Measurements from ENCODE around the gene CASZ1.

Gene CASZ1

DNA sequence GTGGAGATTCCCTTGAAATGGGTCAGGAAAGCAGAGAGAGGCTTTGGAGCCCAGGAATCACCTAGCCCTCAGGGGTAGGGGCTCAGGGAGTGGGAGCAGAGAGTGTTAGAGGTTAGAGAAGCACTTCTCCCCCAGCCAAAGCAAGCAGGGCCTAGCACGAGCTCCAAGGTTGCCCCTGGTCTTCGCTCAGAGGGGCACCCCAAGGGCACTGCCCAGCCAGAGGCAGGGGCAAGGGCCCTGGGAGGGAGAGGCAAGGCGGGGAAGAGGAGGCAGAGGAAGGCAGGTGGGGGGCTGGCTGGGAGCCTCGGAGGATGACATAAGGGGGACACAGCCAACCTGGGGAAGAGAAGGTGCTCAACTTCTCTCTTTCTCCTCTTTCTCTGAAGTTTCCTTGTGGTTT, 71.9 kb downstream of the CASZ1 start:
- DNase-seq: no peak

DNA sequence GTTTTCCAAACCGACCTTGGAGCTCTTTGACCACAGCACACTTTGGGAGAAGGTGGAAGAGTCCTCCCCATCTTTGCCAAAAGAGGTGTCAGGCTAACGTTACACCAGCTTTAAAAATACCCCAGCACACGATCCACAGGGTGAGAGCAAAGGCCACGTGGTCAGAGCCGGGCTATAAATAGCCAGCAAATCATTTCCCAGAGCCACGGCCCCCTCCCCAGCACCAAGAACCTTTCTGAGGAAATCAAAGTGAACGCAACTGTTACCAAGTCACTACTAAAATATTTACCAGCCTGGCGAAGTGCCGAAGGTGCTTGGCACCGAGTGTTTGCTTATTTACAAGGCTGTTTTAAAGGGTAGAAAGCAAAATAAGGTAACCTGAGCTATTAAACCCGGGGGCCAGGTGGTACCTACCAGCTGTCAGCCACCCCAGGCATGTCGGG, 72.4 kb downstream of the CASZ1 start:
- DNase-seq: no peak

DNA sequence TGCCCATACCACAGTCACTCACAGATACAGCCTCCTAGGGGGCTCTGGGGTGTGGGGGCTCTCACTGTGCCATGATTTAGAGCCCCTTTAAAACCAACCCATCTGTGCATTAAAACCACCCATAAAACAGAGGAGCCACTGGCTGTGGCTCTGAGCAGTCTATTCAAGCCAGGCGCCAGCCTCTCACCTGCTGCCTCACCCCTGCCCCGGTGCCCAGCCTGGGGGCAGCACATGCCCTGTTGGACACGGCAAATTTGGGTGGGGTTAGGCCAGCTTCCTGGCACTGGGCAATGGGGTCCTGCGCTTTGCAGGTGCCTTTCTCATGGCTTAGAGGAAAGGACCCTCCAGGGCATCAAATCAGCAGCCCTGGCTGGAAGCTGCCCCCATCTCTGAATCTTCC, 73.1 kb downstream of the CASZ1 start:
- DNase-seq: no peak

DNA sequence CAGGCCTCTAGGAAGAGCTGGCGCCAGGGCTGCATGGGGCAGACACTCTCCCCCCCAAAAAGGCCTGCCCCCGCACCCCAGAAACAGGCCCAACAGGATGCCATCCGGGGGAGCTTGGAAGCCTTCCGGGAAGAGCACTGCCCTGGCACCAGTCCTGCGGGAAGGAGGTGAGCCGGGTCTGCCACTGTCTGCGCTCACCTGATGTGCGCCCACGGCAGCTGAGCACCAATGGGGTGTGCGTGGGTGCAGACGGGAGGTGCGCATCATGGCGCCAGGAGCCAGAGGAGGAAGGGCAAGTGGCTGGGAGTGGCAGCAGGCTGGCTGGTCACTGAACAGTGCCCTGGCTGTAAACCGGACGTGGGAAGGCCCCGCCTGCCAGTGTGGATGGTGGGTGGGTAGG, 73.6 kb downstream of the CASZ1 start:
- DNase-seq: no peak

DNA sequence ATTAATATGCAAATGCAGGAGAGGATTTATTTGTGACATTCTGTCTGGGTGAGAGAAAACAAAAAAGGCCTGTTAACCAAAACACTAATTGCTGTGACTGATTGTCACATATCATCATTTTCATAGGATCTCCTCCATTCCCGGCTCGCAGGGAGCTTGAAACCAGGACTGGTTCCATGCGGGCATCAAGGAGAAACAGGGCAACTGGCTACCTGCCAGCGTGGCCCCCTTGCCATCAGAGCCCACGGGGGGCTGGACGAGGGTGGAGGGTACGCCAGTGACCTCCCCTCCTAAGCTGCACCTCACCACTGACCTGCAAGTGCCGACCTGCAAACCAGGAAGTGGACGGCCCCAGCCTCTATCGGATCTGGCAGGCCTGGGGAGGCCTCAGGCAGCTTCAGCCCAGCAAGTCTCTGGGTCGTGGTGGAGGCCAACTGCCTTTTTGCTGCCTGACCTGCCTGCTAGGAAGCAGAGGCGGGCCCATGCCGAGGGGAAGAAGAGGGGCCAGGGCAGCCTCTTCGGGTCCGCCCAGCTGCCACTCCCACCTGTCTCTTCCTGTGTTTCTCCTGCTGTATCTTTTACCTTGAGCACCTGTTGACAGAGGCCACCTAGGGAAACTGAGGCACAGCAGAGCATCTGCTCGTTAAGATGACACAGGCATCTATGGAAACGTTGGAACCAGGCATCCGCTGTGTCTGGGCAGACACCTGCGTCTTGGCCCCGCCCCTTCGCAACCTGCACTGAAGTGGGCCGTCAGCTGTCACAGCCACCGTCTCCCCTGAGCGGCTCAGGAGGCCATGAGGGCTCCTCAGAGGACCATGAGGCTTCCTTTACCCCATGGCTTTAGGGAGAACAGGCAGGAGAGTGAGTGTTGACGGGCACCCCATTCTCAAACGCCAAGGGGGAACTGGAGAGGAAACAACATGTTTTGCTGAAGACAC, 74.8 kb downstream of the CASZ1 start:
- no peak for DNase-seq

DNA sequence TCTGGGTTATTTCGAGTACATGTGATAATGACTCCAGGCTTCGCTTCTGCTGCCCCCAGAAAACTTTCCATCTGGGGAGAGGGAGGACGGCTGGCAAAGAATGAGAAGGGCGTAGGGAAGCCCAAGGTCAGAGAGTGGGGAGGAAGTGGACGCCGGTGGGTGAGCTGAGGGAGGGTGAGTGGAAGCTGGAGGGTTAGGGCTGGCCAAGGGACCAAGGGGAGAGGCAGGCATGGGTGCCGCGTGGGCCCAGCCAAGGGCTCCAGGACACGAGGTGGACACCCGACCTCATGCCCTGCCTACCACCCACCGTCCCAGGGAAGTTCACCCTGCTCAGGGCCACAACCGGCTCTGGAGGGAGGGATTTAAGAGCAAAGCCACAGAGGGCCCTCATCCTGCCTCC, 75.8 kb downstream of the CASZ1 start:
- no peak for DNase-seq

DNA sequence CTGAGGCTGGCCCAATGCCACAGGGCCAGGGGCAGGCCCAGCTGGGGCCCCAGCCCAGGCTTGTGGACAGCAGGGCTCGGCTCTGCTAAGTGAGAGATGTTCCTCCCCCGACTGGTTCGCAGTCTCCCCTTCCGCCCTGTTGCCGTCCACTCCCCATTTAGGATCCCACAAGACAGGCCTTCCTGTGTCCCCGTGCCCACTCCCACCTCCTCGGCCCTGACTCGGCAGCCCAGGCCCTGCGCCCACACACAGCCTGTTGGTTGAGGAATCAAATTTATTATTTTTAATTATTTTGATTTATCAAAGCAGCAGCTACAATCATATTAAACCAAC, 78.4 kb downstream of the CASZ1 start:
- DNase-seq: no peak

DNA sequence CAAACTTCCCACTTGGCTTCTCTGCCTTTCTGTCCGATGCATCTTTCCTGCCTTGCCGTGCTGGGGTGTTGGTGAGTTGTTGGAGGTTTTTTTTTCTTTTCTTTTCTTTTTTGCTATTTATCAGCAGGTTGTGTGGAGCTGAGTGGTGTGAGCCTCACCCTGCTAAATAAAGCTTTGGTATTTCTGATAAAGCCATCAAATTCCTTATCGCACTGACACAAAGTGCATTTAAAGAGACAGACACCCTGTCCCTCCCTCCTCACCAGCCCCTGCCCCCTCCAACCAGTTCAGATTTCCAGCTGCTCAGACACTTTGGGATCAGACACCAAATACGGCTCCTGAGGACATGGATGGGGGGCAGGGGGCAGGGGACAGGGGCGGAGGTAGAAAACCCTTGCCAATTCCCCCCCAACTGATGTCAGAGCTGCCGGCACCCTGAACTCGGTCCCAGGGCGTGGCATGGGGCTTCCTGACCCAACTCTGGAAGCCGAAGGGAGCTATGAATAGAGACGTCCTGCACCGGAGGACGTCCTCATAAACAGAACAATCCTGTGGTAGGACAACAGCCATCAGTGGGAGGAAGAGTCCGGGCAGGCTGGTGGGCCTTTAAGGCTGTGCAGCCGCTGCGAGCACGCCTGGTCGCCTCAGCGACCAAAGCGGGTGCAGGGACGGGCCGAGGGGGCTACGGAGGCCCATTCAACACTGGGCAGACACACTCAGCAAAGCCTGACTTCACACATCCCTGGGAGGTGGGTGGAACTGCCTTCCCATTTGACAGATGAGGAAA, 79.0 kb downstream of the CASZ1 start:
- DNase-seq: no peak

DNA sequence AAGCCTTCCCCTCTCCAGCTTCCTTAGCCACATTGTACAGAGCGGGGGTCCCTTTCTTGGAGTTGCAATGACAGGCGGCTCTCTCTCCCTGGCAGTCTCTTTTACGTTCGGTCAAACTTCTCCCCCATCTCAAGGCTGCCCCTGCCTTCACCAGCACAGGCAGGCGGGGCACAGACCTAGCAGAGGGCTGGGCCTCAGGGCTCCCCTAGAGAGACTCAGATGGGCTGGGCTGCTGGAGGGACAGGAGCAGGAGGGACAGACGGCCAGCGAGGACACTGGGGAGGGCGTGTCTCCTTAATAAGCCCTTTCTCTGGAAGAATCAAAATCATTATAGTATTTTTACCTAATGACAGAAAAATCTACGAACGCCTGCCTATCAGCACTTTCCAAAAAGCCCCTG, 79.6 kb downstream of the CASZ1 start:
- no peak for DNase-seq

DNA sequence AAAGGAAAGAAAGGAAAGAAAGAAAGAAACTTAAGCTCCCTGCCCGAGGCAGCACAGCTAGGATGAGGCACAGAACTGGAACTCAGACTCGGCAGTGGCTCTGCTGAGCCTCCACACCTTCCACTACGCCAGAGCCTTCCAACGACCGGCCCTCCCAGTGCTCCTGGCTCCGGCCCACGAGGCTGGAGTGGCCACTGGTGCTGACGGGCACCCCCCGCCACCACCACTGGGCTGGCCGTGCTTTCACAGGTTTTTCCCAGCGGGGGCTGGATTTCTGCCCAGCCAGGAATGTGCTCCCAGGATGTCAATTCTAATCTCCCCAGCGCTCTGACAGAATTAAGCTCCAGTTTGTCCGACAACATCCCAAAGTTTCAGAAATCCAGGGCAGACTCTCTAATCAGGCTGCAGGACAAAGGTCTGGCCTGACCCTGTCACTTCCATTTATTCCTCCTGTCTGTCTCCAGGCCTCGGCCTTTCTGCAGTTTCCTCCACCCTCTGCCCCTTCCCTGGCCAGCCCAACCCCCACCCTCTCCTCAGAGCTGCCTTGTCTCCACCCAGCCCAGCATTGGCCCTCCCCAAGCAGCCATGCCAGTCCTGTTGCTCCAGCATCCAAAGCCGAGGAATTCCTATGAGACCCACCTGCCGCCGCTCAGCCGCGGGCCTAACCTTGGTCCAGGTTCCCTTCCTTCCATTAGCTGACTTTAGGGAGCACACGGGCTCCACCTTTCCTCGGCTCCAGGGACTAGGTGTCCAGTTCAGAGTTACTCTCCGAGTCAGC, 81.9 kb downstream of the CASZ1 start:
- DNase-seq: no peak

DNA sequence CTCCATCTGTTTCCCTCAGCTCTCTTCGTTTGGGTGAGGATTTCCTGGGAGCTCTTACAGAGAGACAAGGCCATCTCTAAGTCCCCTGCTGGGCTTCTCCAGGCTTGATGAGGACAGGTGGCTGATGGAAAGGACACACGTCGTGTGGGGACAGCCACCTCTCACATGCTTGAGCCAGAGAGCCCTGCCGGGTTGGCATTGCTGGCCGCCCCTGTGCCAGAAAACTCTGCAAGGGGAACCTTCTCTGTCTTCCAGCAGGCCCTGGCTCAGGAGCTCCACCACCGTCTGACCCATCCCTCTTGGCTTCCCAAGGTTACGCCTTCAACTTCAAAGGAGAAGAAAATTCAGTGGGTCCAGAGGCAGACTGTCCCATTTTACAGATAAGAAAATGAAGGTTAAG, 82.8 kb downstream of the CASZ1 start:
- DNase-seq: no peak

DNA sequence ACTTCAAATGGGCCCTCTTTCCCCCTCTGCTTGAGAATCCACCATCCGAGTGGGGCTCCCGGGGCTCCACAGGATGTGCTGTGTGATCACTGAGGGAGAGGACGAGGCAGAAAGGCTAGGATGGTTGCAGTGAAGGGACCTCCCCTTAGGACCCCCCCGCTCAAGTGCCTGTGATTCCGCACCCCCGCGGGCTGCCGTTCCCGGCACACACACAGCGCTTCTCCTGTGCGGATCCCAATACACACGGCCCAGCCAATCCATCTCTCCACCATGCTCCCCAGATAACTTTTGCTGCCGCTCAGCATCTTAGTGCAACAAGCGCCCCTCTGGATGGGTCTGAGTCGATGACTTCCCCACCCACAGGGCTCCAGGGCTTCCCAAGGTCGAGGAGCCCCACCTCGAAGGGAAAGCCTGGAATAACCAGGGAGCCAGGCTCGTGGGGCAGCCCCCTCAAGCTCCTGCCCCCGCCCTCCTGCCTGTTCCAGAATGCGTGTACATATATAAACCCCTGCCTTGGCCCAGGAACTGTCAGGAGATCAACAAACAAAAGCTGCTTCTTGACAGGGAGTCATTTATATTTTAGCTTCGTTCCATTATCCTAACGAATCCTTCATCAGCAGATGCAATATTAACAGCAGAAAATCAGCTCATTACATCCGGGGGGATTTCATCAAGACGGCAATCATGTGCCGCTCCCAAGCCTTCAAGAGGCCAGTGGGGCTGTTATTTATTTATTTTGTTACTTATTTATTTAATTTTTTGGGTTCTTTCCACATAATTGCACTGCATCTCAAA, 83.7 kb downstream of the CASZ1 start:
- no peak for DNase-seq

DNA sequence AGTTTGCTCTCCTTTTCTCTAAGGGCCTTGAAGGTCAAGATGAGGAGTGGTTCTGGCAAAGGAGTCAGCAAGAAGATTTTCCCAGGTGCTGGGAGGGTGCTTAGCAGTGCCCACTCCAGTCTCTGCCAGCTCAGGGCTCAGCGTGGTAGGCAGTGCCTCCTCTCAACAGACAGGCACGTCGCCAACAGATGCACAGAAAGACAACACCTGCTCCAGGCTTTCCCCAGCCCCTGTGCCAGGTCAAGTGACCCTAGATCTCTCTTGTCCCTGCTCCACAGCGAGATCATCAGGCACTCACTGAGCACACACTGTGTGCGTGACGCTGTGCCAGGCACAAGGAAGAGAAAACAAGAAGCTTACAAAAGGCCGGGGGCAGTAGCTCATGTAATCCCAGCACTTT, 86.0 kb downstream of the CASZ1 start:
- no peak for DNase-seq

DNA sequence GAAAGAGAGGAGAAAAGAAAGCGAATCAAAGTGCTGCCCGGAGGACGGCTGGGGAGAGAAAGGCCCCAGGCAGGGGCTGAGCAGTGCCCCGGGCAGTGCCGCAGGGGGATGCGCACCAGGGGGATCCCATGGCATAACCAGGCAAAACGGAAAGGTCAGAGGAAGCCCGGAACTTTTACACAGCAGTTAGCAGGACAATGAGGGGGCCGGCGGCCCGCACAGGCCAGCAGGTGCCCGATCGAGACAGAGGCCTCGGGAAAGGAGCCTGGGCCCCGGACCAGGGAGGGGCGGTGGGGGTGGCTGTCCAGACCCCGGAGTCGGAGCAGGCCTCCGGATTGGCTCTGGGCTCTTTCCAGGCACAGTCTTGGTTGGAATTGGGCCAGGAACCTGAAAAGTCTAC, 86.8 kb downstream of the CASZ1 start:
- DNase-seq: no peak

DNA sequence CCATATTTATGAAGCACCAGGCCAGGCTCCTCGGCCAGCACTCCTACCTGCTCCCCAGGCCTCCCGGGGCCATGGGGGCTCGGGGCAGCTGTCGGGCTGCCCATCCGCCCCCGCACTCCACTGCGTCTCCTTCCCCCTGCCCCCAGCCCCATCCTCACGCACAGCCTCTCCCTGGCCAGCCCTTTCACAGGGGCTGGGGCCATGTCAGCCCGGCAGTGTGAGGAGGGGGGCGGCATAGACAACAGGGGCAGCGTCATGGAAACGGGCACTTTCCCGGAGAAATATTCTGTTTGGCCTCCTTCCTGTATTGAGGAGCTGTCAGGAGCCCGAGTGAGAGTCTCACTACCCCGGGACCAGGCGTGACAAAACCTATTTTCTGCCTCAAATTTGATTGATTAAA, 87.3 kb downstream of the CASZ1 start:
- DNase-seq: no peak

DNA sequence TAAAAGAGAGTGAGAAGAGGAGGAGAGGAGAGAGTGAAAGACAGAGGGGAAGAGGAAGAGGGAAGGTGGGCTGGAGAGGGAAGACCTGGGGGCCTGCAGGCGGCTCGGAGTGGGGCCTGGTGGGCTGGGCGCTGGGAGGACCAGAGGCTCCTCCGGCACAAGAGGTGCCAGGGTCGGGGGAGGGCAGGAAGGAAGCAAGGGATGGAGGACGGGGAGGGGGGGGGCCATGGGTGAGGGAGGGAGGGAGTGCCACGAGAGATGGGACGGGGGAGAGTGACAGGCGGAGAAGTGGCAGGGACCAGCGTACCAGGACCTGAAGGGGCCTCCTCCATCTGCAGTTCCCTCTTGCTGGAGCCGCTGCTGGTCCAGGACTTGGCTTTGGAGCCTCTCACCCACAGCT, 87.7 kb downstream of the CASZ1 start:
- DNase-seq: no peak

DNA sequence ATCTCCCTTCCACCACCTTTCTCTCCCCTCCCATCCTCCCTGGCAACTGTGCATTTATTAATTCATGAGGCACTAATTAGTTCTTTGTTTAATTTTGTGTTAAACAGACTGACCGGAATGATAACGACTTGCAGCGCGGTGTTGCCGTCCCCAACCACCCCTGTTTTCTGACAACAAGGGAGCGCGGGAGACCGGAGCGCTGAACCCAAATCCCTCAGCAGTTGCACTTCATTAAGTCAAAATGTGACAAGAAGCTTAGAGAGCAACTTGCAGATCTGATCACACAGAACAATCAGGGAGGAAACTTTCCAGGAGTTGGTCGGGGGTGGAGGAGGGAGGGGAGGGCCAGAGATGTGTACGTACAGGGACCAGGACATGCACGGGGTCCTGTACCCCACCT, 89.2 kb downstream of the CASZ1 start:
- DNase-seq: no peak

DNA sequence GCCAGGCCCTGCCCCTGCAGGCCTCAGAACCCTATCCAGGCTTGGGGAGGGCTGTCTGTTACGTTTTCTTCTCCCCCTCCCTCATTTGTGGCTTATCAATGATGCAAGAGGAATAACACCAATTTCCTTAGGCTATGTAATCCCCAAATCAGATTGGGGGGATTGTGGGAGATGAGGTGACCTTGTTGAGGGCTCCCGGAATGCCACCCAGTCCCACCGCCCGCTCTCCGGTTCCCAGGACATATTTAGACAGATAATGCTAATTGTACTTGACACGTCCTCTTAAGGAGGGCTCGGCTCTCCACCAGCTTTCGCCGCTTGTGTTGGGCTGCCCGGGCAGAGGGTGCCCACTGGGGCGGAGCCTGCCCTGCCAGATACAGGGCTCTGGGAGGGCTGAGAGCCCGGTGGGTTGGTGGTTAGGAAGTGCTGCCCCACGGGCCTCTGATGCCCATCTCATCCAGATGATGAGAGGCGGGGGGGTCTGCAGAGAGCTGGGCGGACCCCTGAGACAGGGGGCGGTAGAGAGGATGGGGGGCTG, 90.0 kb downstream of the CASZ1 start:
- no peak for DNase-seq

DNA sequence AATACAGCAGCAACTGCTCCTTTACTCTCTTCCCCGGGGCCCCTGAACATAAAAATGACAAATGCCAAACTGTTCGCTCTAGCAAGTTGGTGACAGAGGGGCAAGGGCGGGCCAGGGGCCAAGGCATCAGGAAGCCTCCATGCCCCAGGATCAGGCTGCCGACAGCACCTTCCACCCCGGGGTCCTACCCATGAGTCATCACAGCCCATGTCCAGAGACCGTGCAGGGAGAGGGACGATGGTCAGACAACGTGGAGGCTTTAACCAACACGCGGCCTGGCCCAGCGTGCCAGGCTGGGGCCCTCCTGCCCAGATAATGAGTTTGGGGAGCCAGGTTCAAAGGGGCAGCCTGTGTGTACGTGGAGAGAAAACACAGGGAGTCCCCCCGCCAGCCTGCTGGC, 90.5 kb downstream of the CASZ1 start:
- no peak for DNase-seq

DNA sequence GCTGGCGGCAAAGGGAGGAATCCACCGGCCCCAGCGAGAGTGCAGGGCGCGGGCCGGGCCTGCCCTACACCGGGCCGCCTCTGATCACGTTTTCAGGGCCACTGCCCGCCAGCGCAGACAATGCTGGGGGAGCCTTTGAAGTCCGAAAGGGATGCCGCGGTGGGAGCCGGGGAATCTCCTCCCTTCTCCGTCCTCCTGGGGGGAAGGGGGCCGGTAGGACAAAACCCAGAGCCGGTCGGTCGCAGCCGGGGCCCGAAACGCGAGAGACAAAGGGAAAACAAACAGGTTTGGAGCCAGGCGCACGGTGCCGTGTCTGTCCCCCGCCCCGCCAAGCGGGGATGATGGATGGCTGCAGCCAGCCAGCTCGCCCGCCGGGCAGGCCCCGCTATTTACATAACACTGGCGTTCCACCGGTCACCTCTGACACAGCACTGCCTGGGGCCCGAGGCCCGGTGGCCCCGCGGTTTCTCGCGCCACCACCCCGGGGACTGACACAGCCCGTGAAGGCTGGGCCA, 92.0 kb downstream of the CASZ1 start:
- DNase-seq: no peak

DNA sequence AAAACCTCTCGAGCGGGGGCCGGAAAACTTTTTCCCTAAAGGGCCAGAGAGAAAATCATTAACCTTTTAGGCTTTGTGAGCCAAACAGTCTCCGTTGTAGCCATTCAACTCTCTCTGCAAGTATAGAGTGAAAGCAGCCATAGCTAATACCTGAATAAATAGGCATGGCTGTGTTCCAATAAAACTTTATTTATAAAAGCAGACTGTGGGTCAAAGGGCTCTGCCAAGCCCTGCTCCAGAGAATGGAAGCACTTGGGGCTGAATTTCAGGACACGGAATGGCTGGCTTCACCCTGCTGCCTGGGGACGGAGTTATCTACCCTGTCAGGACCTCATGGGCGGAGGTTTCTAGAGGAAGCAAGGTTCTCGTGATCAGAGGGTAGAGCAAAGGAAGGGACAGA, 92.7 kb downstream of the CASZ1 start:
- DNase-seq: no peak

DNA sequence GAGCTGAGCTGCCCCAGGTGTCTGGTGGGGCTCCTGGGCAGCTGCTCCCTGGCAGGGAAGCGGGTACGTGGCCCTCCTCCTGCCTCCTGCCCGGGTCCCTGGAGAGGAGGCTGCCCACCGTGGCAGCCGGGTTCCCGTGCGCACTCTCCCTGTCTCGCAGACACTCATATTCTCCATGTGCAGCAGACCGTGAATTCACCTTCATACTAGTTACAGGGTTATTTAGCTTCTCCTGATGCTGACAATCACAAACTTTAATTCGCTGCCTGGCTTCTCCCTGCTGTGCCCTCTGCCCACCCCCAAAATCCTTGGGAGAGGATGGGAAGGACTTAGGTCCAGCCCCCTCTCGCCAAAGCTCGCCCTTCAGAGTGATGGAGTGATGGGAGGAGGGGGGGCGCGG, 95.3 kb downstream of the CASZ1 start:
- no peak for DNase-seq

Measured in MV-4-11 (cell line).